Right lobe of liver (tissue), 6 donors: ENCODE data around the gene TRABD. TPM values are rescaled to one million over a fixed set of nuclear protein-coding genes. Genes with fewer than 3 reads are reported as not detected.

ENCODE experiments used
- ATAC-seq, 4 donors: fragments of 200-7000 bp; cut with Tn5 transposase; one replicate each; pipeline ENCODE4 v1.9.1; 2020; ENCODE audit warnings: mild to moderate bottlenecking in 4 of 4, moderate library complexity in 4 of 4
- DNase-seq, 3 donors: peaks; one replicate each; pipeline ENCODE4 v3.0.0-alpha.2; 2020
- H3K27ac ChIP-seq, 3 donors: fragments of 200-600 bp; one replicate each; pipeline ENCODE4 v1.8.0; 2022
- H3K27me3 ChIP-seq, 2 donors: fragments of 200-600 bp; one replicate each; pipeline ENCODE4 v1.8.0; 2022
- H3K36me3 ChIP-seq, 4 donors: fragments of 200-600 bp; sonication (generic) in 1 of 4; one replicate each; pipeline versions ENCODE4 v1.5.1 to v1.8.0; 2017 to 2022; ENCODE audit warnings: control low read depth in 1 of 4
- H3K4me1 ChIP-seq, 4 donors: fragments of 200-600 bp; sonication (generic) in 1 of 4; one replicate each; pipeline versions ENCODE4 v1.5.1 to v1.8.0; 2017 to 2022; ENCODE audit warnings: control low read depth in 1 of 4
- H3K4me3 ChIP-seq, 3 donors: fragments of 200-600 bp; one replicate each; pipeline ENCODE4 v1.8.0; 2022
- H3K9me3 ChIP-seq, 4 donors: fragments of 200-600 bp; sonication (generic) in 1 of 4; one replicate each; pipeline versions ENCODE4 v1.5.1 to v1.8.0; 2017 to 2022; ENCODE audit warnings: control low read depth in 1 of 4
- POLR2A ChIP-seq: fragments of 450-650 bp; IDR thresholded peaks from one replicate; pipeline ENCODE4 v1.6.1; 2017; ENCODE audit warnings: antibody characterized with exemption, mild to moderate bottlenecking
- WGBS: methylation state at CpG from one replicate; pipeline ENCODE4 v1.1.6; 2018; ENCODE audit warnings: low coverage, low lambda C conversion rate; ENCODE audit not compliant: insufficient coverage; ENCODE audit errors: missing lambda C conversion rate; 5-methylcytosine and 5-hydroxymethylcytosine counted together
- intact Hi-C, 2 donors: fragments of 100-400 bp; cut with DNase I; formaldehyde crosslinking; loops; one replicate each; pipeline versions ENCODE4 v1.11.2 to v1.14.1; 2022
- total RNA-seq, 6 experiments: library from RNA; depleted of rRNA in 2 of 6; stranded (reverse); fragments of >200 nt in 2 of 6; fragmentation: NEBNext Ultra II Directional in 3 of 6; extraction: Animal tissue kit (Norgen Biotek cat#: 25700) in 3 of 6; gene quantifications; one replicate each; pipeline versions ENCODE4 v1.1.0 to v1.2.4, GENCODE V29; 2016 to 2023
- TF ChIP-seq, protein P1 (sequence below), 4 donors: fragments of 200-600 bp in 3 of 4; fragments of 450-650 bp in 1 of 4; IDR thresholded peaks; one replicate each; pipeline versions ENCODE4 v1.5.1 to v1.8.0; 2016 to 2022; ENCODE audit warnings: antibody characterized with exemption in 4 of 4, mild to moderate bottlenecking in 2 of 4
- donor health status: DM: no; HTN: yes; CAD: no.
- donor health status: DM: no; HTN: no; CAD: no.
- donor health status: DM: no; HTN: no; CAD: no.
- donor health status: DM: no; HTN: yes; CAD: no.
- donor health status: DM: no; HTN: yes; CAD: no.

Gene TRABD
- total RNA-seq, 6 experiments from 2014 or later = 18.9 to 30.2 (median 22.8) TPM

GRCh38 chr22:50200461-50201190 lies 14.9 kb downstream of the TRABD start, which contains the start of gene SELENOO:
SELENOO (plus strand) TSS chr22:50201011; CDS start chr22:50201037, 26 bp downstream.
- DNase-seq (peak; percentile 93 to 97 (median 94)), ATAC-seq (peak; percentile 63 to 80 (median 70))
- 0% methylated on average over 1 of the region's 105 CpGs for WGBS
- Histone ChIP-seq H3K27me3 (no peaks in the 10 kb centered on the region), H3K27ac (peak within 1 kb of the TSS; percentile 80 to 98 (median 83)), H3K9me3 (no peaks in the 10 kb centered on the region), H3K36me3 (peaks cover 0 to 10% (median 2%) of the 10 kb centered on the region in 4 donors), H3K4me3 (peak within 1 kb of the TSS; percentile 78 to 90 (median 82)), H3K4me1 (peaks cover 0 to 42% (median 14%) of the 10 kb centered on the region in 4 donors)
- peak; percentile 93 for TF ChIP-seq POLR2A
- TF ChIP-seq, protein P1, sequence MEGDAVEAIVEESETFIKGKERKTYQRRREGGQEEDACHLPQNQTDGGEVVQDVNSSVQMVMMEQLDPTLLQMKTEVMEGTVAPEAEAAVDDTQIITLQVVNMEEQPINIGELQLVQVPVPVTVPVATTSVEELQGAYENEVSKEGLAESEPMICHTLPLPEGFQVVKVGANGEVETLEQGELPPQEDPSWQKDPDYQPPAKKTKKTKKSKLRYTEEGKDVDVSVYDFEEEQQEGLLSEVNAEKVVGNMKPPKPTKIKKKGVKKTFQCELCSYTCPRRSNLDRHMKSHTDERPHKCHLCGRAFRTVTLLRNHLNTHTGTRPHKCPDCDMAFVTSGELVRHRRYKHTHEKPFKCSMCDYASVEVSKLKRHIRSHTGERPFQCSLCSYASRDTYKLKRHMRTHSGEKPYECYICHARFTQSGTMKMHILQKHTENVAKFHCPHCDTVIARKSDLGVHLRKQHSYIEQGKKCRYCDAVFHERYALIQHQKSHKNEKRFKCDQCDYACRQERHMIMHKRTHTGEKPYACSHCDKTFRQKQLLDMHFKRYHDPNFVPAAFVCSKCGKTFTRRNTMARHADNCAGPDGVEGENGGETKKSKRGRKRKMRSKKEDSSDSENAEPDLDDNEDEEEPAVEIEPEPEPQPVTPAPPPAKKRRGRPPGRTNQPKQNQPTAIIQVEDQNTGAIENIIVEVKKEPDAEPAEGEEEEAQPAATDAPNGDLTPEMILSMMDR (IDR thresholded peaks at IDR 0.05) = no peak
- intact Hi-C loops = no loop called here

DNA sequence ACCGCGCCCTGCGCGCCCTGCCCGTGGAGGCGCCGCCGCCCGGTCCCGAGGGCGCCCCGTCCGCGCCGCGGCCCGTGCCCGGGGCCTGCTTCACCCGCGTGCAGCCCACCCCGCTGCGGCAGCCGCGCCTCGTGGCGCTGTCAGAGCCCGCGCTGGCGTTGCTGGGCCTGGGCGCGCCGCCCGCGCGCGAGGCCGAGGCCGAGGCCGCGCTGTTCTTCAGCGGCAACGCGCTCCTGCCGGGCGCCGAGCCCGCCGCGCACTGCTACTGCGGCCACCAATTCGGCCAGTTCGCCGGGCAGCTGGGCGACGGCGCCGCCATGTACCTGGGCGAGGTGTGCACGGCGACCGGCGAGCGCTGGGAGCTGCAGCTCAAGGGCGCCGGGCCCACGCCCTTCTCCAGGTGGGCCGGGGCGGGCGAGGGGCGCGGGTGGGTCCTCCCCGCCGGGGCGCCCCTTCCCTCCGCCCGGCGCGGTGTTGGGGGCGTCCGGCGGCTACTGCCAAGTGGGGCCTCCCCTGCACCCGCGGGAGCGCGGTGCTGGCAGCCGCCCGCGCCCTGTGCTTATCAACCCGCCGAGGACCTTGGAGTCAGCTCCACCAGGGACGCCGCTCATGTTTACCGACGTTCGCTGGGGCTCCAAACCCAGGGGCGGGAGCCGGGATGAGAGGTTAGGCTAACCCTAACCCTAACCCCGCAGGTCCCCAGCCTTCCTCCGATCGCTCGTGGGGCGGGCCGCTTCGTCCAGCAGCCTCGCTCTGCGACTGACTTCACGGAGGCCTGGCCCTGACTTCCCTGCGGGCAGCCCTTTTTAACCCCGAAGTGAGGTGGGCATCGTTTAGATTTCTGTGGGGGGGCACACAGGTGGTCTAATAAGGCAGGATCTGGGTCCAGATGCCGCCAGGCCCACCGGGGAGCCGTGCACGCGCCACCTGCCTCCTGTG lies 15.7 kb downstream of the TRABD start:
- no peaks in the 10 kb centered on the region for H3K9me3 ChIP-seq
- no peak for DNase-seq
- peak in 2 of 4 donors; percentile 1 to 28 for ATAC-seq
- H3K27ac ChIP-seq = peak overlapping the region; percentile 72 to 98 (median 83)
- H3K4me3 ChIP-seq = peak overlapping the region; percentile 78 to 90 (median 82)
- intact Hi-C loops = no loop called here
- H3K4me1 ChIP-seq = peaks cover 0 to 47% (median 13%) of the 10 kb centered on the region in 4 donors
- TF ChIP-seq, protein P1 (IDR thresholded peaks at IDR 0.05) = no peak
- TF ChIP-seq POLR2A = no peak
- 0% methylated on average over 5 of the region's 115 CpGs for WGBS
- H3K27me3 ChIP-seq = no peaks in the 10 kb centered on the region
- H3K36me3 ChIP-seq = peaks cover 0 to 10% (median 2%) of the 10 kb centered on the region in 4 donors

DNA sequence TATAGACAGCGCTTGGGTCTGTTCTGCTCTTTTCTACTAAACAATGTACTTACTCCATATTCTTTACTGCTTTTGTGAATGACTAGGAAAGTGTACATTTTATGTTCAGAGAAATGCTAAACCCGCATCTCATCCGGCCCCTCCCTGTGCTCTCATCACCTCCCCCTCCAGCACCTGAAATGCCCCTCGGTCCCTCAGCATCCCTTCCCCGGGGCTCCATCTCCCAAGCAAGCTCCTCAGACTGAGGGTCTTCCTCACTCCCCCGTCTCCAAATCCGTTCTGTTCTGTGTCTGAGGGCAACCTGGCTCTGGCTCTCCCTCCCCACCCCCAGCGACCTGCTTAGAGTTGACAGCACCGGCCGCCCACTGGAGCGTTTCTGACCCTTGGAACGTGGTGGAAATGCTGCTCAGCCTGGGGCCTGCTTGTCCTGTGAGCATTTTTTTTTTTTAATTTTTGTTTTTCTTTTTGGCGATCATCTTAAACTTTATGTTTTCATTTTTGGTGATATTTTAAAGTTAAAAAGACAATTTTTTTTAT lies 16.5 kb downstream of the TRABD start:
- Histone ChIP-seq H3K27ac (peak overlapping the region; percentile 72 to 98 (median 83)), H3K4me1 (peaks cover 0 to 55% (median 17%) of the 10 kb centered on the region in 4 donors), H3K9me3 (no peaks in the 10 kb centered on the region), H3K4me3 (peak overlapping the region; percentile 78 to 90 (median 82)), H3K27me3 (no peaks in the 10 kb centered on the region), H3K36me3 (peaks cover 0 to 16% (median 2%) of the 10 kb centered on the region in 4 donors)
- intact Hi-C loops = no loop called here
- TF ChIP-seq, protein P1 (IDR thresholded peaks at IDR 0.05) = no peak
- TF ChIP-seq POLR2A = peak; percentile 36
- 34% methylated on average over 12 of the region's 13 CpGs for WGBS
- DNase-seq = peak in 1 of 3 donors; percentile 87
- ATAC-seq = peak in 3 of 4 donors; percentile 9 to 25 (median 15)

- intact Hi-C loops = no loop called here
- Histone ChIP-seq H3K4me1 (peaks cover 0 to 62% (median 19%) of the 10 kb centered on the region in 4 donors), H3K9me3 (no peaks in the 10 kb centered on the region), H3K36me3 (peaks cover 0 to 18% (median 6%) of the 10 kb centered on the region in 4 donors), H3K27me3 (no peaks in the 10 kb centered on the region), H3K27ac (peak overlapping the region; percentile 92 to 98 (median 95)), H3K4me3 (peak overlapping the region in 1 of 3 donors; percentile 54)
- TF ChIP-seq POLR2A = no peak
- TF ChIP-seq, protein P1 (IDR thresholded peaks at IDR 0.05) = no peak
- DNase-seq (no peak), ATAC-seq (no peak)
- 88% methylated on average over 1 of the region's 1 CpG for WGBS
Observed at GRCh38 chr22:50203288-50203687, 17.6 kb downstream of the TRABD start.
